HG02642 (cell line): ENCODE data around the gene EXOC6.

ENCODE experiments used
- ATAC-seq: cut with Tn5 transposase; IDR thresholded peaks from one replicate; pipeline ENCODE4 v1.9.1; 2021; ENCODE audit warnings: mild to moderate bottlenecking; ENCODE audit not compliant: unreplicated experiment, poor library complexity

Gene EXOC6, protein sequence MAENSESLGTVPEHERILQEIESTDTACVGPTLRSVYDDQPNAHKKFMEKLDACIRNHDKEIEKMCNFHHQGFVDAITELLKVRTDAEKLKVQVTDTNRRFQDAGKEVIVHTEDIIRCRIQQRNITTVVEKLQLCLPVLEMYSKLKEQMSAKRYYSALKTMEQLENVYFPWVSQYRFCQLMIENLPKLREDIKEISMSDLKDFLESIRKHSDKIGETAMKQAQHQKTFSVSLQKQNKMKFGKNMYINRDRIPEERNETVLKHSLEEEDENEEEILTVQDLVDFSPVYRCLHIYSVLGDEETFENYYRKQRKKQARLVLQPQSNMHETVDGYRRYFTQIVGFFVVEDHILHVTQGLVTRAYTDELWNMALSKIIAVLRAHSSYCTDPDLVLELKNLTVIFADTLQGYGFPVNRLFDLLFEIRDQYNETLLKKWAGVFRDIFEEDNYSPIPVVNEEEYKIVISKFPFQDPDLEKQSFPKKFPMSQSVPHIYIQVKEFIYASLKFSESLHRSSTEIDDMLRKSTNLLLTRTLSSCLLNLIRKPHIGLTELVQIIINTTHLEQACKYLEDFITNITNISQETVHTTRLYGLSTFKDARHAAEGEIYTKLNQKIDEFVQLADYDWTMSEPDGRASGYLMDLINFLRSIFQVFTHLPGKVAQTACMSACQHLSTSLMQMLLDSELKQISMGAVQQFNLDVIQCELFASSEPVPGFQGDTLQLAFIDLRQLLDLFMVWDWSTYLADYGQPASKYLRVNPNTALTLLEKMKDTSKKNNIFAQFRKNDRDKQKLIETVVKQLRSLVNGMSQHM

GRCh38 chr10:92848441-92849233, at the start of gene EXOC6:
Gene EXOC6 (plus strand): TSS chr10:92848520. CDS start chr10:92848534, 14 bp downstream.
- peak; percentile 89 for ATAC-seq

DNA sequence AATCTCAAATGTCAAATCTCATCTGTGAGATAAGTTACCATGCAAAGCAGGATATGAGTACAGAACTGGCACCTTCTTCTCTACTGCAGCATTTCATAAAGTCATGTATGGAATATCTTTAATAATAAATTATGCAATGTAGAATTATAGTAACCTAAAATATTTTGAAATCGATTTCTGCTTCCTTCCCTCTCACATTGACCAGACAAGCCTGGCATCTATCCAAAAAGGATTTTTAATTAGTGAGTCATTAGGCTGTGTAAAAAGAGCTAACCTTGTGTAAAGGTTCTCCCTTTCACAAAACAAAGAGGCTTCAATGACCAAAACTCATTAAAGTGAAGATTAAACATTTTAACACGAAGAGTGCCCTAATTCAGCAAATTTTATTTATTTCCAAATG, 48.8 kb upstream of the EXOC6 start:
- ATAC-seq, result no peak

DNA sequence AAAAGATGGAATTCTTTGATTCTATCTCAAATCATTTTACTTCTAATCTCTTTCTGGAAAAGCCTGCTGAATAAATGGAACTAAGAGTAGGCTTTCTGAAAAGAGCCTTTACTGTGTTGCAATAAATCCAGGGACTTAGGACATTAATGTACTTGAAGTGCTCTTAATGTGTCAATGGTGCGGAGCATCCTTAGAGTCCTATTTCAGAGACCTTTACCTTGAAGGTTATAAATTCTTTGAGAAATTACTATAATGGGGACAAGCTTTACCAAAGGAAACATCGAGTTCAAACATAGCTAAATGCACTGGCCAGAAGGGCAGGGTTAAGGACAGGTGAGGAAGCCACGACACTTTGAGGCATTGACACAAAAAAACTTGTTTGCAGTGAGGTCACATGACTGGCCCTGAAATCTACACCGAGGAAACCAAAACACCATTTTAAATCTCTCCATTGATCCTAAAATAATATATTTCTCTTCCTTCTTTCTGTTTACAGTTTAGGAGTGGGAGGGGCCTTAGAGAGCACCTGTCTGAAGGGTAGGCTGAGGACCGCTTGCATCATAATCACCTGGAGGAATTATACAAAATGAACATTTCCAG, 48.1 kb upstream of the EXOC6 start:
- ATAC-seq, result no peak

DNA sequence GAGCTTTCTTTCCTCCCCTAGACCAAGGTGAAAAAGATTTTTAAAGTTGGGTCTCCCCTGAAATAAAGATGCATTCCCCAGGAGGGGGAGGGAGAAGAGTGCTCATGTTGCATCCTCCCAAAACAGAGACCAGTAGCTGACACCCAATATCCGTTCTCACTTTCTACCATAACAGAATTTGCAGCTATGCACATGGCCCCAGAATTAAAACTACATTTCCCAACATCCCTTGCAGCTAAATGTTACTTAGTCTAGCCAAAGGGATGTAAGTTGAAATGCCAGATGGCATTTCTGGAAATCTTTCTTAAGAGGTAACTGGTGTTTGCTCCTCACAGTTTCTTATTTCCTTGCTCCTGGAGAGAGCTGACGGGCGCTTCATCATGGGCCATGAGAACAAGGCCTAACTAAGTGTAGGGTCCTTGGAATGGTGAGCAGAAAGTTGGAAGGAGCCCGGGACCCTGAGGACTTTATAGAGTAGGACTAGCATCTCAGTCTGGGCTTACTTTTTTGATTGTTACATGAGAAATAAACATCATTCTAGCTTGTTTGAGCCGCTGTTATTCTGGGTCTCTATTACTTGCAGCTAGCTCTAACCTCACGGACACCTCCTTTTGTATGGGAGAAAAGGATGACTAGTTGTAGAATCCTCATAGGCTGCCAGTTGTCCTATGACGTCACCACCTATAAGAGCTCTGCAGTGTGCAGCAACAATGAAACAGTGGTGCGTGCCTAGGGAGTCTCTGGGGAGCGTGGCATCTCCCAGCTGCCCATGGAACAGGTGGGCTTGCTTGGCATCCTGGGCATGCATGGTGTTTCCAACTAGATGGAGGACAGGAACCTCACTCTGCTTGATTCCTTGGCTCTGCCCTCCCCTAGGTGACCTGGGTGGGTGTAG, 46.1 kb upstream of the EXOC6 start:
- ATAC-seq, result no peak

DNA sequence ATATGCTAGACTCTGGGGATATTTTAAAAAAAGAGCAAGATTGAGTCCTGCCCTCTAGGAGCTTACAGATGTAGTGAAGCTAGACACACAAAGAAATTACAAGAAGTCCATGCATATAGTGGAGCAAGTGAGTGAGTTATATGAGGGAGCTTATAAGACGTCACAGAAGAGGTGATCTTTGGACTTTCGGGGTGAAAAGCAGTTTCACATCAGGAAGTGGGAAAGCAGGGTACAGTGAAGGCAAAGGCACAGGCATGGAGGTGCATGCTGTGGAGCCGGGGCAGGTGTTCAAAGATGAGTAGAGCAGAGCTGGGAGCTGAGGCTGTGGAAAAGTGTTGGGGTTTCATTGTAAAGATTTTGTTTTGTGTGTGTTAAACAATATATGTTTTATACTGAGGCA, 38.5 kb upstream of the EXOC6 start:
- ATAC-seq, result no peak

GRCh38 chr10:92810934-92811532, 37.3 kb upstream of the EXOC6 start:
- ATAC-seq, result no peak

- no peak for ATAC-seq
Measured at GRCh38 chr10:92811986-92812385, 36.3 kb upstream of the EXOC6 start.

GRCh38 chr10:92813979-92814378, 34.3 kb upstream of the EXOC6 start:
- no peak for ATAC-seq

- no peak for ATAC-seq
Measured at GRCh38 chr10:92814790-92815189, 33.5 kb upstream of the EXOC6 start.

DNA sequence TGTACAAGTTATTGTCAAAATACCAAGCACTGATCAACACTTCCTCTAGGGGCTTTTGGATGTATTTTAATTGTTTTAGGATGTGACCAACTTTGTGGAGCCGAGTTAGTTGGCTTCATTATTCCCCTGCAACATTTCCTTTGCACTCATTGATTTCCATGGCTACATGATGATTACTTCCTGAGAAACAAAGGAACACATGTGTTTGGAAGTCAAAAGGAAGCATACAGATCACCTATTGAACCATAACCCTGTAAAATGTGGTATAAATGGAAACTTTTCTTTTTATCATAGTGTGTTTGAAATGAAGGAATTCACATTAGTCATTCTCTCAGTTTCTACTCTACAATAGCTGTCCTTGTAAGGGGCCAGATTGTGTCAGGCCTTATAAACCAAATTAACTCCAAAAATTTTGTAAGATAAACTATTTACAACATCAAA, 32.2 kb upstream of the EXOC6 start:
- no peak for ATAC-seq

GRCh38 chr10:92822060-92822634, 26.2 kb upstream of the EXOC6 start:
- no peak for ATAC-seq

DNA sequence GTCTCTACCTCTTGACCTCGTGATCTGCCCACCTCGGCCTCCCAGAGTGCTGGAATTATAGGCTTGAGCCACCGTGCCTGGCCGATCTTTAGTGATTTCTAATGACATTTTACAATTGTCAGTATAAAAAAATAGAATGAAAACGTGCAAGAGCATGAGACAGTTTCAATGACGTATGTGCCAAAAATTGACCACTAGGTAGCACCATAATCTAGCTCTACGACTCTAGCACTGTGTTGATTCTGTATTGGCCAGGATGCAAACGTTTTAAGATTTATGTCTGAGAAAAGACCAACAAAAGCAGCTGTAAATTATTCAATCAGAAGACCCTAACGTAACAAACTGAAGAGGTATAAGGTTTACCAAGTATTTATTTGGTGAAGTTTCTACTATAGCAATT, 25.4 kb upstream of the EXOC6 start:
- no peak for ATAC-seq

DNA sequence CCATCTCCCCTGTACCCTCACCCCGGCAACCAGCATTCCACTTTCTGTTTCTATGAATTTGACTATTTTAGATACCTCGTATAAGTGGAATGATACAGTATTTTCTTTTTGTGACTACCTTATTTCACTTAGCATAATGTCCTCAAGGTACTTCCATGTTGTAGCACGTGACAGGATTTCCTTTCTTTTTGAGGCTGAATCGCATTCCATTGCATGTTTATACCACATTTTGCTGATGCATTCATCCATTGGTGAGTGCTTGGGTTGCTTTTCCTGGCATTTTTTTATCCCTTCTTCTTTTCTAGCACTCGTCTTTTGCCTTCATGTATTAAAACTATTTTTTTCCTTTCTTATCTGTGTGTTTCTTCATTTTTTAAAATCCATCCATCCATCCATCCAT, 22.3 kb upstream of the EXOC6 start:
- no peak for ATAC-seq

GRCh38 chr10:92826504-92826903, 21.8 kb upstream of the EXOC6 start:
- ATAC-seq, result no peak

DNA sequence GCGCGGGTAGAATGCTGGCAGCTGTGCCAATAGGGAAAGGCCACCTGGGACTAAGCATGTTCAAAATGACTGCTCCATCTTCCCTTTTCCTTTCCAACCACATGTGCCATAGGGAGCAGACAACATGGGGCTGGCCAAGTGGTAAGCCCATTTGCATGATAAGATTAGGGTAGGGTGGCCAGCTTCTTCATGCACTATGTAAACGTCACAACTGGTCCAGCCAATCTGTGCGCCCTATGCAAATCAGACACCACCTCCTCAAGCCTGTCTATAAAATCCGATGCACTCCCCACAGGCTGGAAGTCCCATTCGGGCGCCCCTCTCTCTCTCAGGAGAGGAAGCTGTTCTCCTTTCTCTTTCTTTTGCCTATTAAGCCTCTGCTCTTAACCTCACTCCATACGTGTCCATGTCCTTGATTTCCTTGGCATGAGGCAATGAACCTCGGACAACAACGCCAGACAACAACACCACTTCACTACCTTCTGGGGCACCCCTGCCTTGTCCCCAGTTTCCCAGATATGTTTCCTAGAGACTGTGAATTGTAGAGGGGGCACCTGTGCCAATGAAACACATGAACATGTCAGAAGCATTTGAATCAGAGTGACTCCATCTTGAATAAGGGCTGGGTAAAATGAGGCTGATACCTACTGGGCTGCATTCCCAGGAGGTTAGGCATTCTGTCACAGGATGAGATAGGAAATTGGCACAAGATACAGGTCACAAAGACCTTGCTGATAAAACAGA, 19.1 kb upstream of the EXOC6 start:
- no peak for ATAC-seq

GRCh38 chr10:92829786-92830377, 18.4 kb upstream of the EXOC6 start:
- no peak for ATAC-seq
